ENCODE data around the gene NRDE2. TPM values are rescaled to one million over a fixed set of nuclear protein-coding genes. Genes with fewer than 3 reads are reported as not detected.
"Not testable (repeated sequence)": the region's sequence is repeated elsewhere in the genome, so short reads cannot be mapped to it uniquely, and the experiment has no call there.

Gene NRDE2
- total RNA-seq, 1 experiment from 2014 or later: 3.6 TPM

DNA sequence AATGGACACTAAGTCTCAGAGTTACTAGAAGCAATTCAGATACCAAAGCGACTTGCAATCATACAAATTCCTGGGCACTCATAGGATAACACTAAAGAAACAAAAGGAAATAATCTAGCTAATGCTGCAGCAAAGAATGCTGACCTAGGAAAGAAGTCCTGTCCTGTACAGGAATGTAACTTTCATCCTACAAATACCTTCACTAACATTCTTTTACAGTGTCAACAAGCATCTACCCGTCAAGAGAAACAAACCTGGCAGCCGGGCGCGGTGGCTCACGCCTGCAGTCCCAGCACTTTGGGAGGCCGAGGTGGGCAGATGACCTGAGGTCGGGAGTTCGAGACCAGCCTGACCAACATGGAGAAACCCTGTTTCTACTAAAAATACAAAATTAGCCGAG is 84.3 kb downstream of the NRDE2 start:
- H3K4me3 ChIP-seq (ENCODE audit: insufficient read depth, low read depth, low read length); H3K27me3 ChIP-seq (ENCODE audit: control insufficient read depth, insufficient read depth, low read length); DNase-seq; H3K36me3 ChIP-seq (replicated peaks; ENCODE audit: control insufficient read depth, insufficient read depth, low read length): not testable (repeated sequence)

DNA sequence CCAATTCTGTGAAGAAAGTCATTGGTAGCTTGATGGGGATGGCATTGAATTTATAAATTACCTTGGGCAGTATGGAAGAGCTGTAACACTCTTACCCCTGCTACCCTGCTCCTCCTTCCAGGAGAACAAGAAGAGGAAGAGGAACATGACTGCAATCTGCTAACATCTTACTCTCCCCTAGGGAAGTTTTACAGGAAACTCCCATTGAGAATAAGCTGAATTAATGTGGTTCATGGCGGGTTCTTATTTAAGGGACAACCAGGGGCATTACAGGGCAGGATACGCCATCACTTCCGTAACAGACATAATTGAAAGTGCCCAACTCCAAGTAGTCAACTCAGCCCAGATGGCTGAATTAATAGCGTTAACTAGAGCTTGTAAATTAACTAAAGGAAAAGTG is 84.8 kb downstream of the NRDE2 start:
- H3K4me3 ChIP-seq (ENCODE audit: insufficient read depth, low read depth, low read length): no peak overlapping the region
- no peak for DNase-seq
- H3K36me3 ChIP-seq (replicated peaks; ENCODE audit: control insufficient read depth, insufficient read depth, low read length): no peaks in the 10 kb centered on the region
- H3K27me3 ChIP-seq (ENCODE audit: control insufficient read depth, insufficient read depth, low read length): no peaks in the 10 kb centered on the region

DNA sequence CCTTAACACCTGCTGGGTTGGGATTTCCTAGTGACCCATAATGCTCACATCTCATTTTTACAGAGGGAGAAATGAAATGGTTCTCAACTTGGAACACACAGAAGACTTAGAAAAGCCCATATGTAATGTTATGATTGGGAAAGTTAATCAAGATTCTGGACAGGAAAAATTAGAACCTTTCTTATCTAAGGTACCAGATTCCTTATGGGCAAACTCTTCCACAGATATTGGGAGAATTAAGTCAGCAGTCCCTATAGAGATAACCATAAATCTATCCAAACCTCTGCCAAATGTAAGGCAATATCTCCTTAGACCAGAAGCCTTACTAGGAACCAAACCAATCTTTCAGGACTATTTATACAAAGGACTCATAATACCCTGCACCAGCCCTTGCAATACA is 89.3 kb downstream of the NRDE2 start:
- no peak for DNase-seq
- Histone ChIP-seq H3K27me3 (ENCODE audit: control insufficient read depth, insufficient read depth, low read length) (no peaks in the 10 kb centered on the region), H3K36me3 (replicated peaks; ENCODE audit: control insufficient read depth, insufficient read depth, low read length) (no peaks in the 10 kb centered on the region), H3K4me3 (ENCODE audit: insufficient read depth, low read depth, low read length) (no peak overlapping the region)

DNA sequence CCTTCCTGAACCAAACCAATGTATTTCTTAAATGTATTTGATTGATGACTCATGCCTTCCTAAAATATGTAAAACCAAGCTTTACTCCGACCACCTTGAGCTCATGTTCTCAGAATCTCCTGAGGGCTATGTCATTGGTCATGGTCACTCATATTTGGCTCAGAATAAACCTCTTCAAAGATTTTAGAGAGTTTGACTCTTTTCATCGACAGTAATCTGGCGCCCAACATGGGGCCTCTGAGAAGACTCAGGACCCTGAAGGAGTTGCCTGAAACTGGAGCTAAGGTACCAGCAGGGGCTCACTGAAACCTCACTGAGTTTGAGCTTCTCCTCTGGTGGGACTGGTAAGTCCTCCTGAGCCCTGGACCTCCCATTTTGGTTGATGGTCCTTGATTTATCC is 92.6 kb downstream of the NRDE2 start:
- Histone ChIP-seq H3K4me3 (ENCODE audit: insufficient read depth, low read depth, low read length) (no peak overlapping the region), H3K27me3 (ENCODE audit: control insufficient read depth, insufficient read depth, low read length) (peaks cover 8% of the 10 kb centered on the region), H3K36me3 (replicated peaks; ENCODE audit: control insufficient read depth, insufficient read depth, low read length) (no peaks in the 10 kb centered on the region)
- DNase-seq: no peak

DNA sequence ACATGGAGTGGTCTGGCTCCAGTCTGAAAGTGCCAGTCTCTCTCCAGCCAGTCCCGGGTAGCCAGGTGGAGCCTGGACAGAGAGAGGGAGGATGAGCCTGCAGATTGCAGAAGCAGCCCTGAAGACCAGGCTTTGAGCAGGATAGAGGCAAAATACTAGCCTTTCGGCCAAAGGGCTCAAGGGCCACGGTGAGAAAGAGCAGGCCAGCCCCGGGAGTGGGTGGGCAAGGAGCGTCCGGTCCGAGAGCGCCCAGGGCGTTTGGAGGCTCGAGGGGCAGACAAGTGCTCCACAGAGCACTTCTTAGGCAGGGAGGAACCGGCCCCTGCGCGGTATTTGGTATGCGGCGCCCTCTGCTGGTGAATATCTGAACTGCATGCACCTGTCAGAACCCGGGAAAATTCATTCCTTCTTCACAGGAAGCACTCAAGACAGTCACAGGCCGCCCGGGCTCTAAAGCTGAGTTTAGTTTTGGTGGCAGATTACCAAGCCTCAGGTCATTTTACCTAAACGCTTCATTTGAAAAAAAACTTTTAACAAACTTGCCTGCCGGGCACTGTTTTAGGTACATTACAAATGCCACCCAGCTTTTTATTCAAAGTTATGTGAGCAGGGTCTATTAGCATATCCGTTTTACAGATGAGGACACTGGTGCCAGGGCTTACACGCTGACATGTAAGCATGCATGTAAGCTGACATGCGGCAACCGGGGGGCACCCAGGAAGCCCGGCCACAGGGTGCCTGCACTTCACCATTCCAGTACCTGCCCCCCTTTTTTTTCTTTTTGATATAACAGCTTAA is 96.4 kb downstream of the NRDE2 start:
- Histone ChIP-seq H3K4me3 (ENCODE audit: insufficient read depth, low read depth, low read length) (no peak overlapping the region), H3K36me3 (replicated peaks; ENCODE audit: control insufficient read depth, insufficient read depth, low read length) (no peaks in the 10 kb centered on the region)
- peak; percentile 90 for DNase-seq

DNA sequence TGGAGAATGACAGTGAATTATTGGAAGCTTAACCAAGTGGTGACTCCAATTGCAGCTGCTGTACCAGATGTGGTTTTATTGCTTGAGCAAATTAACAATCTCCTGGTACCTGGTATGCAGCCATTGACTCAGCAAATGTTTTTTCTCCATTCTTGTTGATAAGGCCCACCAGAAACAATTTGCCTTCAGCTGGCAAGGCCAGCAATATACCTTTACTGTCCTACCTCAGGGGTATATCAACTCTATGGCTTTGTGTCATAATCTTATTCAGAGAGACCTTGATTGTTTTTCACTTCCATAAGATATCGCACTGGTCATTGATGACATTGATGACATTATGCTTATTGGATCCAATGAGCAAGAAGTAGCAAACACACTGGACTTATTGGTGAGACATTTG is 101.8 kb downstream of the NRDE2 start:
- DNase-seq: not testable (repeated sequence)

More for the DNA sequence above, 96.4 kb downstream of the NRDE2 start:
- peaks cover 8% of the 10 kb centered on the region for H3K27me3 ChIP-seq (ENCODE audit: control insufficient read depth, insufficient read depth, low read length)

DNA sequence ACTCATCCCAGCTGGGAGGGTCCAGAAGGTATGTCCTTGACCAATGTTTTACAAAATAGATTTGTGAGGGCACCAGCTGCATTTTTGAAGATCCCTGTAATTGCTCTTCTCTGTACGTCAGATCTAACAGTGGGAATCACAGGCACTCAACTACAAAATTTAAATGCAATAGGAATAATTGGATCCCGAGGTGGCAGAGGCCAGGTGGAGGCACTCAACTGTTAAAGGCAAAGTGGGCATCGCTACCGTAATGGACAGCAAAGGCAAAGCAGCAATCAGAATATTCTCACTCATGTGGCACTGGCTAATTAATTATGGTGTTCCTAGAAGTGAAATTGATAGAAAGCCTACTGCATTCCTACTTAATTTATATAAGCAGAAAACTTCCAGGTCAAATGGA is 103.3 kb downstream of the NRDE2 start:
- no peak for DNase-seq
- H3K36me3 ChIP-seq (replicated peaks; ENCODE audit: control insufficient read depth, insufficient read depth, low read length): no peaks in the 10 kb centered on the region
- H3K4me3 ChIP-seq (ENCODE audit: insufficient read depth, low read depth, low read length): no peak overlapping the region
- no peaks in the 10 kb centered on the region for H3K27me3 ChIP-seq (ENCODE audit: control insufficient read depth, insufficient read depth, low read length)

More for the DNA sequence above, 101.8 kb downstream of the NRDE2 start:
- not testable (repeated sequence) for H3K27me3 ChIP-seq (ENCODE audit: control insufficient read depth, insufficient read depth, low read length); H3K4me3 ChIP-seq (ENCODE audit: insufficient read depth, low read depth, low read length); H3K36me3 ChIP-seq (replicated peaks; ENCODE audit: control insufficient read depth, insufficient read depth, low read length)

Other genes with a start within 250 kb of the NRDE2 start
- gene PSMC1, start 75.4 kb downstream of the NRDE2 start, total RNA-seq (2014; rRNA removed; shearing (Covaris generic)): 129 and 146 TPM in 2 replicates
- 410 and 535 TPM in 2 replicates for gene CALM1, start 65.1 kb upstream of the NRDE2 start, total RNA-seq (2014; rRNA removed; shearing (Covaris generic))